ENCODE results near the gene ZNF616.
A peak's percentile ranks its signal among the peaks of the same experiment; 100 is the strongest.

ZNF616 gene

GRCh38 chr19:52142001-52142595 lies 2.4 kb upstream of the ZNF616 start:
- DNase-seq (ENCODE audit: low read depth) = no peak
- no peak for TF ChIP-seq MYC (IDR thresholded peaks at IDR 0.05; ENCODE audit: low read depth, low read length)
- TF ChIP-seq MAX (IDR thresholded peaks at IDR 0.05; ENCODE audit: low read depth, low read length) = no peak
- H3K4me3 ChIP-seq (ENCODE audit: low read depth, low read length) = no peak overlapping the region

GRCh38 chr19:52141203-52141602 lies 1.5 kb upstream of the ZNF616 start:
- TF ChIP-seq MYC (IDR thresholded peaks at IDR 0.05; ENCODE audit: low read depth, low read length) = no peak
- no peak for TF ChIP-seq MAX (IDR thresholded peaks at IDR 0.05; ENCODE audit: low read depth, low read length)
- TF ChIP-seq CTCF (IDR thresholded peaks at IDR 0.05; ENCODE audit: low read depth, low read length) = no peak
- TF ChIP-seq POLR2A (IDR thresholded peaks at IDR 0.05; ENCODE audit: extremely low read depth, insufficient read length) = no peak
- DNase-seq (ENCODE audit: low read depth) = no peak
- no peak overlapping the region for H3K4me3 ChIP-seq (ENCODE audit: low read depth, low read length)

- TF ChIP-seq POLR2A (IDR thresholded peaks at IDR 0.05; ENCODE audit: extremely low read depth, insufficient read length) (no peak), MYC (IDR thresholded peaks at IDR 0.05; ENCODE audit: low read depth, low read length) (peak; percentile 56; the same call in 1 of the 2 replicates), MAX (IDR thresholded peaks at IDR 0.05; ENCODE audit: low read depth, low read length) (peak; percentile 37)
- no peak for DNase-seq (ENCODE audit: low read depth)
- peak overlapping the region; percentile 44 for H3K4me3 ChIP-seq (ENCODE audit: low read depth, low read length)
Measured at GRCh38 chr19:52140032-52140710, 433 bp upstream of the ZNF616 start.

GRCh38 chr19:52138983-52139251 lies 821 bp downstream of the ZNF616 start:
- TF ChIP-seq POLR2A (IDR thresholded peaks at IDR 0.05; ENCODE audit: extremely low read depth, insufficient read length) (peak; percentile 9), MAX (IDR thresholded peaks at IDR 0.05; ENCODE audit: low read depth, low read length) (no peak)
- H3K4me3 ChIP-seq (ENCODE audit: low read depth, low read length) = peak overlapping the region; percentile 86
- DNase-seq (ENCODE audit: low read depth) = no peak

- TF ChIP-seq MAX (IDR thresholded peaks at IDR 0.05; ENCODE audit: low read depth, low read length) = peak; percentile 91
- no peak for TF ChIP-seq CTCF (IDR thresholded peaks at IDR 0.05; ENCODE audit: low read depth, low read length)
- TF ChIP-seq POLR2A (IDR thresholded peaks at IDR 0.05; ENCODE audit: extremely low read depth, insufficient read length) = no peak
- peak; percentile 72 for TF ChIP-seq MYC (IDR thresholded peaks at IDR 0.05; ENCODE audit: low read depth, low read length)
- DNase-seq (ENCODE audit: low read depth) = peak; percentile 70
- peak overlapping the region; percentile 86 for H3K4me3 ChIP-seq (ENCODE audit: low read depth, low read length)
Measured at GRCh38 chr19:52138278-52138982, 1.3 kb downstream of the ZNF616 start.

GRCh38 chr19:52120286-52120685 lies 19.5 kb downstream of the ZNF616 start:
- H3K4me3 ChIP-seq (ENCODE audit: low read depth, low read length) = no peak overlapping the region
- DNase-seq (ENCODE audit: low read depth) = no peak
- no peak for TF ChIP-seq CTCF (IDR thresholded peaks at IDR 0.05; ENCODE audit: low read depth, low read length)

- peak; percentile 7 for DNase-seq (ENCODE audit: low read depth)
- H3K4me3 ChIP-seq (ENCODE audit: low read depth, low read length) = no peak overlapping the region
- TF ChIP-seq POLR2A (IDR thresholded peaks at IDR 0.05; ENCODE audit: extremely low read depth, insufficient read length) = no peak
- TF ChIP-seq MAX (IDR thresholded peaks at IDR 0.05; ENCODE audit: low read depth, low read length) = no peak
Measured at GRCh38 chr19:52115526-52116053, 24.1 kb downstream of the ZNF616 start.

All from NB4 (cell line).